GM10847 (cell line): ENCODE measurements around the gene ENOX2.

Experiments used
- POLR2A ChIP-seq: IDR thresholded peaks from 2 replicates; pipeline ENCODE4 v1.6.1; 2011; ENCODE audit not compliant: insufficient read length; ENCODE audit errors: extremely low read depth

The ENOX2 gene

GRCh38 chrX:130741584-130741983, 161.4 kb downstream of the ENOX2 start:
- no peak for TF ChIP-seq POLR2A

GRCh38 chrX:130741151-130741550, 161.9 kb downstream of the ENOX2 start:
- no peak for TF ChIP-seq POLR2A

- no peak for TF ChIP-seq POLR2A
Measured at GRCh38 chrX:130738638-130739195, 164.3 kb downstream of the ENOX2 start.

GRCh38 chrX:130734713-130735112, 168.3 kb downstream of the ENOX2 start:
- TF ChIP-seq POLR2A = no peak

DNA sequence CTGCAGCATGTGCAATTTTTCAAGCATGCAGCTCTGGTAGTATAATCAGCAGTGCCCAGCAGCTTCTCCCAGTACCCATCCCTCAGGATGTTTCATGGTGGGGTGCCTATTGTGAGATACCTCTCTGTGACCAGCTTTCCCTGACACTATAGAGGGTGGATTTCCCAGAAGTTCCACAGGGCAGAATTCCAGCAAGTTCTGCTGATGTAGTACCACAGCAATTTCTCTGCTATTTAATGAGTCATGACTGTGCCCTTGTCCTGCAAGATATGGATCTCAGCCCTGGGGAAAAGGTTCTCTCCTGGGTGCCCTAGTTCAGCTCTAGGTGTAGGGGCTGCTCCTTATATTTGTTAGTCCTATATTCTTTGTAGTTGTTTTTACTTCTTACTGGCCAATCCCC, 174.8 kb downstream of the ENOX2 start:
- TF ChIP-seq POLR2A = no peak

- TF ChIP-seq POLR2A = no peak
Measured at GRCh38 chrX:130726661-130727060, 176.3 kb downstream of the ENOX2 start.

- TF ChIP-seq POLR2A = no peak
Measured at GRCh38 chrX:130725519-130725918, 177.5 kb downstream of the ENOX2 start.

- TF ChIP-seq POLR2A = no peak
Measured at GRCh38 chrX:130719413-130719812, 183.6 kb downstream of the ENOX2 start.

- no peak for TF ChIP-seq POLR2A
Measured at GRCh38 chrX:130718137-130718536, 184.9 kb downstream of the ENOX2 start.

GRCh38 chrX:130716781-130717413, 186.1 kb downstream of the ENOX2 start:
- no peak for TF ChIP-seq POLR2A

- TF ChIP-seq POLR2A = no peak
Measured at GRCh38 chrX:130716346-130716745, 186.7 kb downstream of the ENOX2 start.

DNA sequence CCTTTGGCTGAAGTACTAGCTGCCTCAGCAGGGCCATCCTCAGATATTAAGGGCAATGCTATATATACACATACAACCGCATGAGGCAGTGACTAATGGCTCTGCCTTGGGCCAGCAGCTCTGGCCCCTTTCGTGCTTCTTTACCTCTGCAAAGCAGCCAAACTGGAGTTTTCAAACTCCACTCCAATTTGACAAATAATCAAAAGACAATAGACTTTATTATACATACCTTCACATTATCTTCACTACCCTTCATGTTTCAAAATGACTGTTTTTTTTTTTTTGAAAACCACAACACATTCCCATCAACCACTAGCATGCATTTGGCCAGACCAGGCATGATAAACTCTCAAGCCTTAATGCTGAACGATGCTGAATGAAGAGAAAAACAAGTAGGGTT, 187.7 kb downstream of the ENOX2 start:
- no peak for TF ChIP-seq POLR2A

DNA sequence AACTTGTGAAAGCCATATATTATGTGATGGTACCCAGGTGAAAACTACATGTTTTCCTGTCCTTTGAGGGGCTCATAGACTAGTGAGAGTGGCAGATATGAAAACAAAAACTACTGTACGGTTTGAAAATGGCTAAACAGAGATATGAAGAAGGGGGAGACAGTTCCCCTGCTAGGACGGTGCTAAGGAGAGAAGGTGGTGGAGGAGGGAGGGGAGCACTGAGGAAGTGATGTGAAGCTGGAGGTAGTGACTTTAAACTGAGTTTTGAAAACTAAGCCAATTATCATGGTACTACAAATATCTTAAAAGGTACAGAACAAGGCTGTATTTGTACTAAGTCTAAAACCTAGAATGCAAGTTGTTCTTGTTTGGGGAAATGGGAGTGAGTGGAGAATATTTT, 188.3 kb downstream of the ENOX2 start:
- TF ChIP-seq POLR2A = no peak

- no peak for TF ChIP-seq POLR2A
Measured at GRCh38 chrX:130714135-130714534, 188.9 kb downstream of the ENOX2 start.

DNA sequence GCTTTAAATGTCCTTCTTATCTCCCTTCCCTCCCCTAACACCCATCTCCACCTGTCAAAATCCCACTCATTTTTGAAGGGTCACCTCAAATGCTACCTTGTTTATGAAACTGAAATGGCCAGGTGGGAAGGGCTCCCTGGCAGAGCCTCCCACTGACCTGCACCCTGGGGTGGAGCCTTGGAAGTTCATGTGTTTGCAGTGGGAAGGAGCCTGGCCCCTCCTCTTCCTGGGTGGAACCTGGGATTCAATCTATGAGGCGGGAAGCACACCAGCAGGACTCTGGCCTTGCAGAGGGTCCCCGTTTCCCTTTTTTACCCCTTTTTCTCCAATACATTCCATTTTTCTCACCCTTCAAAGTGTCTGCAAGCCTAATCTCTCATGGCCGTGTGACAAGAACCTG, 197.4 kb downstream of the ENOX2 start:
- TF ChIP-seq POLR2A = no peak

DNA sequence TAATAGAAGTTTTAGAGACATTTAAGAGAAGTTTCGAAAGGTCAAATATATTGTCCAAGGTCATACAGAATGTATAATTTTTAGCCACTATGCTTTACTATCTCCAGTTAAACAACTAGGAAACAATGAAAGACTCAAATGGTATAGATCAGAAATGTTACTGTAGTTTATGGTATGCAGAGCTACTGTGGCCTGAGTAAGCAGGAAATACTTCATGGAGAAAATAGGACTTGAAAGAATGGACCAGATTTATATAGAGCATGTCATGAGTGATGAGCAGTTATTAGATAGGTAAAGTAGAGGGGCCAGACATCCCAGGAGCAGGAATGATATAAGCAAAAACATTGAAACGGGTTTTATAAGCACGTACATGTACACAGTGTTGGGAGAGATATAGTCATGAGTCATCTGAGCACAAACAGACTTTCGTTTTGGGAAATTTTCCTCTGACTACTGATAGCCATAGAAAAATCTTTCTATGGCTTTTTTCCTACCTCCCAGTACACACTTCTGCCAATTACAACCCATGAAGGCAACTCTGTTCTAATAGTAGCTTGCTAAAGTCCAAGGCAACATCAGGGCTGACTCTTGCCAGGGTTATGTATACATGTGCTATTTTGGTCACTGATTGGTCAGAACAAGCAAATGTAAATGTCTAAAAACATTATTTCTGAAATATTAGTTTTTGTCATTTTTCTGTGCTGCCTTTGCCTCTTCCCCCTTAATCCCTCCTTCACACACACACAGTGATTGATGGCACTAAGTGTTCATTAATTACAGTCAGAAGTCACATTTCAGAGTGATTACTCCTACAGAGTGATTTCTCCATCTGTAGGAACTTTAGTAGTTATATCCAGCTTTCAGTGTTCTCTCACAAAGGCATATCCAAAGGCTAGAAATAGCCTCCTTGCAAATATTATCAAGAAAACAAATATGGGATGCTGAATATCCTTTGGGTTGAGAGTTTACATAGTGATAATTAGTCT, 198.7 kb downstream of the ENOX2 start:
- TF ChIP-seq POLR2A = no peak

- no peak for TF ChIP-seq POLR2A
Measured at GRCh38 chrX:130702867-130703707, 199.9 kb downstream of the ENOX2 start.
